Prostate gland (tissue), 2 donors: ENCODE results near the gene SMU1. TPM values are rescaled to one million over a fixed set of nuclear protein-coding genes. Genes with fewer than 3 reads are reported as not detected.

Source experiments
- DNase-seq: peaks from one replicate; pipeline ENCODE4 v3.0.0-alpha.2; 2019; ENCODE audit warnings: low spot score
- H3K27ac ChIP-seq, 2 donors: fragments of 200-600 bp; sonication (generic); 2 replicates each; pipeline ENCODE4 v1.5.1; 2017 to 2019
- H3K27me3 ChIP-seq: fragments of 200-600 bp; sonication (generic); replicated peaks from 2 replicates; pipeline ENCODE4 v1.5.1; 2019; ENCODE audit not compliant: insufficient read depth
- H3K36me3 ChIP-seq, 2 donors: fragments of 200-600 bp; sonication (generic); 1 replicate in 1 of 2; 2 replicates in 1 of 2; pipeline versions ENCODE4 v1.5.1 to v1.8.1; 2017 to 2019
- H3K4me1 ChIP-seq: fragments of 200-600 bp; sonication (generic); replicated peaks from 2 replicates; pipeline ENCODE4 v1.5.1; 2019
- H3K4me3 ChIP-seq, 2 donors: fragments of 200-600 bp; sonication (generic); 2 replicates each; pipeline ENCODE4 v1.5.1; 2017 to 2019
- H3K9me3 ChIP-seq: fragments of 200-600 bp; sonication (generic); 2 replicates; pipeline ENCODE4 v1.5.1; 2017
- POLR2A ChIP-seq: fragments of 450-650 bp; IDR thresholded peaks from one replicate; pipeline ENCODE4 v1.6.1; 2016; ENCODE audit warnings: antibody characterized with exemption, mild to moderate bottlenecking
- POLR2AphosphoS5 ChIP-seq: sonication (generic); formaldehyde crosslinking; IDR thresholded peaks from one replicate; pipeline ENCODE4 v1.6.1; 2017; ENCODE audit warnings: antibody characterized with exemption
- WGBS: methylation state at CpG from one replicate; pipeline ENCODE4 v1.1.5; 2018; 5-methylcytosine and 5-hydroxymethylcytosine counted together
- intact Hi-C: fragments of 100-400 bp; cut with DNase I; formaldehyde crosslinking; loops from one replicate; pipeline ENCODE4 v1.14.2; 2022
- total RNA-seq, 2 donors: library from RNA; depleted of rRNA; stranded (reverse); fragments of >200 nt; gene quantifications; one replicate each; pipeline ENCODE4 v1.1.0, GENCODE V29; 2016
- TF ChIP-seq, protein P1 (sequence below), 4 experiments: fragments of 200-600 bp in 2 of 4; fragments of 450-650 bp in 2 of 4; sonication (generic) in 2 of 4; IDR thresholded peaks; 1 replicate in 3 of 4; 2 replicates in 1 of 4; pipeline ENCODE4 v1.5.1; 2016 to 2019; ENCODE audit warnings: antibody characterized with exemption in 4 of 4, mild to moderate bottlenecking in 2 of 4, moderate library complexity in 2 of 4

Gene SMU1
- total RNA-seq, 2 donors from 2014 or later: 18.4 to 19.1 TPM

GRCh38 chr9:33106827-33107621 is 30.6 kb upstream of the SMU1 start:
- no peaks in the 10 kb centered on the region for H3K36me3 ChIP-seq
- H3K27me3 ChIP-seq: no peaks in the 10 kb centered on the region
- intact Hi-C loops: no loop called here
- WGBS: 37% methylated on average over 10 of the region's 10 CpGs
- no peak overlapping the region for H3K4me3 ChIP-seq
- peak overlapping the region; percentile 30 to 46 for H3K27ac ChIP-seq
- TF ChIP-seq, protein P1, sequence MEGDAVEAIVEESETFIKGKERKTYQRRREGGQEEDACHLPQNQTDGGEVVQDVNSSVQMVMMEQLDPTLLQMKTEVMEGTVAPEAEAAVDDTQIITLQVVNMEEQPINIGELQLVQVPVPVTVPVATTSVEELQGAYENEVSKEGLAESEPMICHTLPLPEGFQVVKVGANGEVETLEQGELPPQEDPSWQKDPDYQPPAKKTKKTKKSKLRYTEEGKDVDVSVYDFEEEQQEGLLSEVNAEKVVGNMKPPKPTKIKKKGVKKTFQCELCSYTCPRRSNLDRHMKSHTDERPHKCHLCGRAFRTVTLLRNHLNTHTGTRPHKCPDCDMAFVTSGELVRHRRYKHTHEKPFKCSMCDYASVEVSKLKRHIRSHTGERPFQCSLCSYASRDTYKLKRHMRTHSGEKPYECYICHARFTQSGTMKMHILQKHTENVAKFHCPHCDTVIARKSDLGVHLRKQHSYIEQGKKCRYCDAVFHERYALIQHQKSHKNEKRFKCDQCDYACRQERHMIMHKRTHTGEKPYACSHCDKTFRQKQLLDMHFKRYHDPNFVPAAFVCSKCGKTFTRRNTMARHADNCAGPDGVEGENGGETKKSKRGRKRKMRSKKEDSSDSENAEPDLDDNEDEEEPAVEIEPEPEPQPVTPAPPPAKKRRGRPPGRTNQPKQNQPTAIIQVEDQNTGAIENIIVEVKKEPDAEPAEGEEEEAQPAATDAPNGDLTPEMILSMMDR (IDR thresholded peaks at IDR 0.05): no peak
- TF ChIP-seq POLR2A: no peak
- TF ChIP-seq POLR2AphosphoS5: peak; percentile 38
- no peaks in the 10 kb centered on the region for H3K9me3 ChIP-seq
- peak; percentile 33 for DNase-seq
- no peaks in the 10 kb centered on the region for H3K4me1 ChIP-seq

- Histone ChIP-seq H3K27ac (no peak overlapping the region), H3K9me3 (no peaks in the 10 kb centered on the region), H3K4me3 (no peak overlapping the region), H3K36me3 (no peaks in the 10 kb centered on the region), H3K27me3 (no peaks in the 10 kb centered on the region), H3K4me1 (no peaks in the 10 kb centered on the region)
- DNase-seq: no peak
- 64% methylated on average over 4 of the region's 4 CpGs for WGBS
- TF ChIP-seq, protein P1 (IDR thresholded peaks at IDR 0.05): no peak
- TF ChIP-seq POLR2AphosphoS5: no peak
- TF ChIP-seq POLR2A: no peak
- intact Hi-C loops: no loop called here
These were observed 29.9 kb upstream of the SMU1 start for GRCh38 chr9:33106372-33106771.

DNA sequence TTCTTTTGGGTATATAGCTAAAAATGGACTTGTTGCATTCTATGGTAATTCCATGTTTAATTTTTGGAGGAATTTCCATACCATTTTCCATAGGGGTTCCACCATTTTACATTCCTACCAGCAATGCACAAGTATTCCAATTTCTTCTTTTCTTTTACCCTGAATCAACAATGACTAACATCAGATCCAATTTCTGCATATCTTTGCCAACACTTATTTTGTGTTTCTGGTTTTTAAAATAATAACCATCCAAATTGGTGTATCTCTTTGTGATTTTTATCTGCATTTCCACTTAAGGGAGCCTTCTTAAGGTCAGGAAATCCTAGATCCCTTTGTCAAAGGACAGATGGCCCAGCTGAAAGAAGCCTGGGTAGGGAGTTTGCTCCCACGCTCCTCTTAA is 29.5 kb upstream of the SMU1 start:
- DNase-seq: no peak
- no peaks in the 10 kb centered on the region for H3K27me3 ChIP-seq
- no peaks in the 10 kb centered on the region for H3K9me3 ChIP-seq
- H3K4me3 ChIP-seq: no peak overlapping the region
- 88% methylated on average over 1 of the region's 1 CpG for WGBS
- no peak overlapping the region for H3K27ac ChIP-seq
- TF ChIP-seq, protein P1 (IDR thresholded peaks at IDR 0.05): no peak
- TF ChIP-seq POLR2AphosphoS5 (no peak), POLR2A (no peak)
- no peaks in the 10 kb centered on the region for H3K36me3 ChIP-seq
- intact Hi-C loops: no loop called here
- no peaks in the 10 kb centered on the region for H3K4me1 ChIP-seq

- Histone ChIP-seq H3K27ac (no peak overlapping the region), H3K27me3 (no peaks in the 10 kb centered on the region), H3K4me1 (no peaks in the 10 kb centered on the region), H3K4me3 (no peak overlapping the region), H3K36me3 (no peaks in the 10 kb centered on the region), H3K9me3 (no peaks in the 10 kb centered on the region)
- no peak for TF ChIP-seq POLR2A
- no peak for TF ChIP-seq POLR2AphosphoS5
- TF ChIP-seq, protein P1 (IDR thresholded peaks at IDR 0.05): no peak
- DNase-seq: no peak
- WGBS: 88% methylated on average over 5 of the region's 5 CpGs
- intact Hi-C loops: no loop called here
These were observed 29.0 kb upstream of the SMU1 start for GRCh38 chr9:33105504-33105903.

DNA sequence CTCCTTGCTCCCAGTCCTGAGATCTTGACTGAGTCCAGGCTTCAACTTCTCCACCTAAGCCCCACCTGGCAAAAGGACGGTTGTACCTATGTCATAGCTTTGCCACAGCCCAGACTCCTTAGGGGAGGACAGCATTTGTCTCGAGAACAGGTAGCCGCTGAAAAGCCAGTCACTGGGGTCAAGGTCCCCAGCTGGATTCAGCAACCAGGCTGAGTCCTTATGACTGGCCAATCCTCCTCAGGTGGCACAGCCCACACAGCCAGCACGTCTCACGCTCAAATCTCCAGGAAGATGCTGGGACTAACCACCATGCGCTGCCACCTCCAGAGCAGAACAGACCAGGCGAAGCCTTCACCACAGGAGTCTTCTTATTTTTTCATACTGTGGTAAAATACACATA is 27.9 kb upstream of the SMU1 start:
- no peak overlapping the region for H3K4me3 ChIP-seq
- H3K27me3 ChIP-seq: no peaks in the 10 kb centered on the region
- H3K36me3 ChIP-seq: no peaks in the 10 kb centered on the region
- no peak for DNase-seq
- no peak for TF ChIP-seq POLR2A
- TF ChIP-seq POLR2AphosphoS5: no peak
- TF ChIP-seq, protein P1 (IDR thresholded peaks at IDR 0.05): no peak
- intact Hi-C loops: no loop called here
- H3K4me1 ChIP-seq: no peaks in the 10 kb centered on the region
- H3K27ac ChIP-seq: no peak overlapping the region
- no peaks in the 10 kb centered on the region for H3K9me3 ChIP-seq
- WGBS: 94% methylated on average over 7 of the region's 7 CpGs
